ENCODE results near the gene SDK1.

- TF ChIP-seq FOXA1 (IDR thresholded peaks at IDR 0.05) = no peak
- TF ChIP-seq SP1 (IDR thresholded peaks at IDR 0.05) = no peak
- TF ChIP-seq LEF1 (IDR thresholded peaks at IDR 0.05; ENCODE audit: borderline replicate concordance) = no peak
Measured at GRCh38 chr7:3790803-3791202, 489.8 kb downstream of the SDK1 start.
